AG04450 (cell line): ENCODE data around the gene AP2B1. TPM values are rescaled to one million over a fixed set of nuclear protein-coding genes. Genes with fewer than 3 reads are reported as not detected.
A peak's percentile ranks its signal among the peaks of the same experiment; 100 is the strongest.

Experiments used
- CTCF ChIA-PET: fragments of 300-600, 350-600 bp; formaldehyde crosslinking; extraction: SDS; loops from one replicate; lab custom pipeline; 2022; ENCODE audit warnings: antibody characterized with exemption, inconsistent platforms; lab: Charles Lee
- POLR2A ChIA-PET: fragments of 350-600 bp; formaldehyde crosslinking; extraction: SDS; loops from one replicate; lab custom pipeline; 2021; ENCODE audit warnings: antibody characterized with exemption, inconsistent platforms; lab: Yijun Ruan, JAX
- DNase-seq: peaks from one replicate; pipeline ENCODE4 v3.0.0-alpha.2; 2011; ENCODE audit warnings: low read depth, low spot score
- H3K27ac ChIP-seq: one replicate; pipeline ENCODE4 v1.5.1; 2012; ENCODE audit warnings: low read depth, low read length, control low read depth
- H3K27me3 ChIP-seq: one replicate; pipeline ENCODE4 v1.6.0; 2012; ENCODE audit warnings: low read length; ENCODE audit not compliant: control insufficient read depth, insufficient read depth
- H3K4me3 ChIP-seq: 2 replicates; pipeline ENCODE4 v1.5.1; 2011; ENCODE audit warnings: mild to moderate bottlenecking, low read depth, low read length, control low read depth
- H3K9me3 ChIP-seq: 2 replicates; pipeline ENCODE4 v1.5.1; 2012; ENCODE audit warnings: low read length; ENCODE audit not compliant: control insufficient read depth, insufficient read depth
- CTCF ChIP-seq: IDR thresholded peaks from 2 replicates; pipeline ENCODE4 v1.5.1; 2011; ENCODE audit warnings: low read depth, low read length, control low read depth, inconsistent platforms
- polyA plus RNA-seq: library from polyadenylated mRNA; depleted of rRNA; stranded (reverse); fragments of >200 nt; gene quantifications from 2 replicates; pipeline ENCODE4 v1.2.3, GENCODE V29; 2011

AP2B1 gene
- polyA plus RNA-seq, 1 experiment, result 258 TPM

GRCh38 chr17:35578929-35579432 is 8.1 kb upstream of the AP2B1 start:
- Histone ChIP-seq H3K27me3 (no peaks in the 10 kb centered on the region), H3K27ac (peak overlapping the region; percentile 74), H3K4me3 (peak overlapping the region; percentile 81), H3K9me3 (no peaks in the 10 kb centered on the region; the same call in 1 of the 2 replicates)
- DNase-seq, result no peak
- ChIA-PET CTCF (interaction anchor here (0.6 to 2.2 kb wide), 8 partner anchors 23 to 438 kb away, joined by 3 to 10 read pairs (median 4); no protein-coding TSS in a partner anchor), POLR2A (interaction anchor here (0.6 to 1.6 kb wide), 7 partner anchors 8 to 238 kb away, joined by 3 to 15 read pairs (median 5); partner anchors contain the start of genes AP2B1, SLFN11 and TAF15)
- TF ChIP-seq CTCF, result no peak

- Histone ChIP-seq H3K9me3 (no peaks in the 10 kb centered on the region), H3K27me3 (peaks cover 2% of the 10 kb centered on the region), H3K27ac (no peak overlapping the region), H3K4me3 (no peak overlapping the region)
- no peak for DNase-seq
- TF ChIP-seq CTCF, result no peak
- CTCF ChIA-PET, result no interaction called here
- POLR2A ChIA-PET, result no interaction called here
Observed at GRCh38 chr17:35584061-35584460, 3.1 kb upstream of the AP2B1 start.

- Histone ChIP-seq H3K4me3 (peak overlapping the region; percentile 99), H3K27ac (peak overlapping the region; percentile 97), H3K27me3 (peaks cover 2% of the 10 kb centered on the region), H3K9me3 (no peaks in the 10 kb centered on the region)
- TF ChIP-seq CTCF, result no peak
- no peak for DNase-seq
- ChIA-PET CTCF (interaction anchor here (0.7 kb wide), 1 partner anchor 27 kb away, joined by 3 read pairs; no protein-coding TSS in a partner anchor), POLR2A (interaction anchor here (0.5 to 1.8 kb wide), 4 partner anchors 8 to 303 kb away, joined by 4 to 10 read pairs (median 9); partner anchors contain the start of genes PEX12 and TAF15)
Observed at GRCh38 chr17:35586569-35587073, 501 bp upstream of the AP2B1 start.

DNA sequence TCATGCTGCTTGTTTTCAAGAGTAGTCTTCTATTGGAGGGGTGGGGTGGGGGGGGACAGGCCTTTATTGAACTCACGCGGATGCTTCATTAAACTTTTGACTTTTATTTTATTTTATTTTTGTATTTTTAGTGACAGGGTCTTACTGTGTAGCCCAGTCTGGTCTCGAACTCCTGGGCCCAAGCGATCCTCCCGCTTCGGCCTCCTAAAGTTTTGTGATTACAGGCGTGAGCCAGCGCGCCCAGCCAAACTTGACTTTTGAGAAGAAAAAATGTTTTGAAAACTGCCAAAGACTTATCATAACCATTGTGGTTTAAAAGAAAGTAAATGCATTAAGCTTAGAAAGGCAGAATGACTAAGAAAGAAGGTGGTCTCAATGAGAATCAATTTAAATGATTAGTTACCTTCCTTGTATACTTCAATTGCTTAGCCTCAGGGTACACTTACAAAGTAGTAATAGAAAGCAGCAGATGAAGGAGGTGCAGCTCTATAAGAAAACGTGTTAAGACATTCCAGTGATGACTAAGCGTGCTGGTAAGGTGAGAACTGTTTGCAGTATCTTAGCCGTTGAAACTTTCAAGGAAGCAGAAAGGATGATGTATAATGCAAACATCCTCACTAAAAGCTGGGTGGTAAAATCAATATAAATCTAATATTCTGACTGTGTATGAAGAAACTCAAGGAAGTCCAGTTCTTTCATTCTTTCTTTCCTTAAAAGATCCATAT is 1.2 kb downstream of the AP2B1 start:
- peak overlapping the region; percentile 99 for H3K4me3 ChIP-seq
- no peak for DNase-seq
- CTCF ChIA-PET, result interaction anchor here (1.0 to 4.1 kb wide), 6 partner anchors 25 to 276 kb away, joined by 3 to 21 read pairs (median 7); no protein-coding TSS in a partner anchor
- POLR2A ChIA-PET, result interaction anchor here (2.2 to 3.3 kb wide), 2 partner anchors 10 to 19 kb away, joined by 9 to 15 read pairs; partner anchors contain the start of gene PEX12
- H3K27ac ChIP-seq, result no peak overlapping the region
- peaks cover 2% of the 10 kb centered on the region for H3K27me3 ChIP-seq
- no peaks in the 10 kb centered on the region for H3K9me3 ChIP-seq
- TF ChIP-seq CTCF, result no peak
